ENCODE measurements around the gene SMIM23. TPM values are rescaled to one million over a fixed set of nuclear protein-coding genes. Genes with fewer than 3 reads are reported as not detected.
A peak's percentile ranks its signal among the peaks of the same experiment; 100 is the strongest.

Gene SMIM23
- total and polyA plus RNA-seq, 2 donors (not counting 1 experiment from before 2014, with no cell fraction given) = not detected

- 73% methylated on average over 4 of the region's 6 CpGs for WGBS (ENCODE audit: insufficient coverage)
- TF ChIP-seq EZH2 (IDR thresholded peaks at IDR 0.05; ENCODE audit: borderline replicate concordance, insufficient read depth, low read depth, low read length, poor library complexity, severe bottlenecking) (no peak), CTCF (IDR thresholded peaks at IDR 0.05) (no peak)
- Mint-ChIP-seq H3K4me3 (no peak overlapping the region), H3K27ac (peak overlapping the region; percentile 21), H3K4me1 (peaks cover 20% of the 10 kb centered on the region), H3K27me3 (peaks cover 4% of the 10 kb centered on the region), H3K9me3 (ENCODE audit: insufficient read depth) (no peaks in the 10 kb centered on the region)
- Histone ChIP-seq H3K9me3 (ENCODE audit: control extremely low read depth in 1 of 3, control insufficient read depth in 2 of 3, insufficient read depth in 1 of 3, low read length in 2 of 3) (no peaks in the 10 kb centered on the region), H3K4me1 (ENCODE audit: control insufficient read depth in 2 of 2, insufficient read depth in 2 of 2, low read length in 2 of 2) (peaks cover 13 to 22% of the 10 kb centered on the region in 2 donors), H4K20me1 (ENCODE audit: control insufficient read depth, insufficient read depth, low read length, poor library complexity, severe bottlenecking) (no peaks in the 10 kb centered on the region), H3K4me2 (replicated peaks; ENCODE audit: low read depth, low read length, poor library complexity, severe bottlenecking) (no peak overlapping the region), H2AFZ (ENCODE audit: insufficient read depth, low read depth, low read length, poor library complexity, severe bottlenecking) (no peak overlapping the region), H3K79me2 (ENCODE audit: control insufficient read depth, insufficient read depth, low read length) (no peaks in the 10 kb centered on the region), H3K4me3 (ENCODE audit: control extremely low read depth in 1 of 5, extremely low read depth in 1 of 5, insufficient read depth in 1 of 5, low read depth in 2 of 5, low read length in 4 of 5) (no peak overlapping the region), H3K27ac (ENCODE audit: low read length in 2 of 2) (peak overlapping the region in 1 of 2 donors; percentile 4), H3K9ac (ENCODE audit: low read length) (no peak overlapping the region), H3K36me3 (replicated peaks in 1 of 2; ENCODE audit: control extremely low read depth in 1 of 2, control insufficient read depth in 1 of 2, extremely low read depth in 1 of 2, insufficient read depth in 2 of 2, low read length in 1 of 2) (no peaks in the 10 kb centered on the region), H3K27me3 (replicated peaks in 1 of 4; ENCODE audit: control extremely low read depth in 1 of 4, control insufficient read depth in 3 of 4, insufficient read depth in 4 of 4, low read length in 3 of 4) (no peaks in the 10 kb centered on the region)
- intact Hi-C loops (cut with micrococcal nuclease) = no loop called here
- ChIA-PET CTCF (no interaction called here), POLR2A (no interaction called here)
- ATAC-seq (ENCODE audit: low read depth) (no peak), DNase-seq (no peak)
Observed at GRCh38 chr5:171743436-171744076, 42.1 kb upstream of the SMIM23 start.

GRCh38 chr5:171744264-171744663 is 41.4 kb upstream of the SMIM23 start:
- Mint-ChIP-seq H3K4me1 (peaks cover 20% of the 10 kb centered on the region), H3K9me3 (ENCODE audit: insufficient read depth) (no peaks in the 10 kb centered on the region), H3K27me3 (peaks cover 4% of the 10 kb centered on the region), H3K4me3 (no peak overlapping the region), H3K27ac (no peak overlapping the region)
- Histone ChIP-seq H3K79me2 (ENCODE audit: control insufficient read depth, insufficient read depth, low read length) (no peaks in the 10 kb centered on the region), H3K9ac (ENCODE audit: low read length) (no peak overlapping the region), H3K9me3 (ENCODE audit: control extremely low read depth in 1 of 3, control insufficient read depth in 2 of 3, insufficient read depth in 1 of 3, low read length in 2 of 3) (no peaks in the 10 kb centered on the region), H3K4me1 (ENCODE audit: control insufficient read depth in 2 of 2, insufficient read depth in 2 of 2, low read length in 2 of 2) (peaks cover 13 to 22% of the 10 kb centered on the region in 2 donors), H3K27ac (ENCODE audit: low read length in 2 of 2) (no peak overlapping the region), H3K27me3 (replicated peaks in 1 of 4; ENCODE audit: control extremely low read depth in 1 of 4, control insufficient read depth in 3 of 4, insufficient read depth in 4 of 4, low read length in 3 of 4) (no peaks in the 10 kb centered on the region), H4K20me1 (ENCODE audit: control insufficient read depth, insufficient read depth, low read length, poor library complexity, severe bottlenecking) (no peaks in the 10 kb centered on the region), H2AFZ (ENCODE audit: insufficient read depth, low read depth, low read length, poor library complexity, severe bottlenecking) (no peak overlapping the region), H3K4me2 (replicated peaks; ENCODE audit: low read depth, low read length, poor library complexity, severe bottlenecking) (no peak overlapping the region), H3K36me3 (replicated peaks in 1 of 2; ENCODE audit: control extremely low read depth in 1 of 2, control insufficient read depth in 1 of 2, extremely low read depth in 1 of 2, insufficient read depth in 2 of 2, low read length in 1 of 2) (no peaks in the 10 kb centered on the region), H3K4me3 (ENCODE audit: control extremely low read depth in 1 of 5, extremely low read depth in 1 of 5, insufficient read depth in 1 of 5, low read depth in 2 of 5, low read length in 4 of 5) (no peak overlapping the region)
- intact Hi-C loops (cut with micrococcal nuclease) = no loop called here
- ATAC-seq (ENCODE audit: low read depth) = no peak
- TF ChIP-seq CTCF (IDR thresholded peaks at IDR 0.05) (no peak), EZH2 (IDR thresholded peaks at IDR 0.05; ENCODE audit: borderline replicate concordance, insufficient read depth, low read depth, low read length, poor library complexity, severe bottlenecking) (no peak)
- WGBS (ENCODE audit: insufficient coverage) = 90% methylated on average over 2 of the region's 2 CpGs
- ChIA-PET CTCF (no interaction called here), POLR2A (no interaction called here)
- DNase-seq = no peak
